NOMO-1 (cell line): ENCODE results near the gene HYPK.
A peak's percentile ranks its signal among the peaks of the same experiment; 100 is the strongest.
"Not testable (repeated sequence)": the region's sequence is repeated elsewhere in the genome, so short reads cannot be mapped to it uniquely, and the experiment has no call there.

Experiments
- DNase-seq, 2 experiments: peaks; one replicate each; lab custom pipeline; 2025; ENCODE audit not compliant: unreplicated experiment in 2 of 2; lab: John Stamatoyannopoulos, UW

HYPK gene

DNA sequence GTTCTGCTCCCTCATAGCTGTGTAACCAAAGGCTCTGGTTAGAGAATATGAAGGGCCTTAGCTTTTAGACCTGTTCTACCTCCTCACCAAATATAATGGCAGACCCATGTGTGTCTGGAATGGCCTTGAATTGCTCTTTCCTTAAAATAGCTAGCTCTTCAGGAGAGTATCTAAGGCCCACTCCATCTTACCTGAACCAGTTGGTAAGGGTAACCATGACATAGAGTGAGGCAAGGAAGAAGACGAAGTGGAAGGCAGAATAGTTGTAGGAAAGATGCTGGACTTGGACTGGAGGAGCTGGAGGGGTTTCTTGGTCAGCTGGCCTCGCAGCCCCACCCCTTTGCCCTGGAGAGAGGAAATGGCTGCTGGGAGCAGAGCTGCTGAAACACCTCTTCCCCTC lies 5.2 kb upstream of the HYPK start:
- no peak for DNase-seq

DNA sequence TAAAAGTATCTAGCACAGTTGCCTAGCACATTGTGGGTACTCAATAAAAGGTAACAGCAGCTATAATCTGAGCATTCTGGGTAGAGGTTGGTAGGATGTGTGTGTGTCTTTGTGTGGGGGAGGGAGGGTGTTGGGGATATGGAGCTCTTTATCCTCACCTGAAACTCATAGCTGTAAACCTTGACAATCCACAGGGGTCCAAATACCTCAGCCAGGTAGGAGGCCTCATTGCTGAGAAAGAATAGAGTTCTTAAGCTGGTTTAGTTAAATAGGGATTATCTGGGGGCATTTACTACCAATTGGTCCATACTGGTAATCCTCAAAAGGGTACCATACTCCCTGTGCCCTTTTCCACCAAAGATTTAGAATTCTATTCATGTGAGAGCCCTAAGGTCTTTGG lies 4.4 kb upstream of the HYPK start:
- no peak for DNase-seq

GRCh38 chr15:43796566-43796965 lies 3.8 kb upstream of the HYPK start:
- no peak for DNase-seq

GRCh38 chr15:43799209-43799944 lies 1.0 kb upstream of the HYPK start:
- no peak for DNase-seq

DNA sequence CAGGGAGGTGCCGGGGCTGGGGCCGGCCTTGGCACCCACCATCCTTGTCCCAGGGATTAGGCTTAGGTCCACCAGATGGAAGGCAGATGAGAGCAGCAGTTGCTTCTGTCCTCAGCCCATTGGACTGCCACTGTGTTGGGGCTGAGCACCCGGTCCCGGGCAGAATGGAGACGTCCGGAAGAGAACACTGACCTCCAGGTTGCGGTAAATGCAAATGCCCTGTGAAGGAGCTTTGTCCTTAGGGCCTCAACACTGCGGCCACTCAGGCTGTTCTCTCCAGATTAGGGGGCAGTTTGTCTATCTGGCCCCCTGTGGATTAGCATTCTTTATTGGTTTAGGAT lies 484 bp upstream of the HYPK start, which contains the start of gene SERINC4:
TSS of gene SERINC4 (minus strand) at position 276 of the 341 bp plus-strand sequence. CDS start at position 42, 234 bp downstream.
- DNase-seq = no peak

DNA sequence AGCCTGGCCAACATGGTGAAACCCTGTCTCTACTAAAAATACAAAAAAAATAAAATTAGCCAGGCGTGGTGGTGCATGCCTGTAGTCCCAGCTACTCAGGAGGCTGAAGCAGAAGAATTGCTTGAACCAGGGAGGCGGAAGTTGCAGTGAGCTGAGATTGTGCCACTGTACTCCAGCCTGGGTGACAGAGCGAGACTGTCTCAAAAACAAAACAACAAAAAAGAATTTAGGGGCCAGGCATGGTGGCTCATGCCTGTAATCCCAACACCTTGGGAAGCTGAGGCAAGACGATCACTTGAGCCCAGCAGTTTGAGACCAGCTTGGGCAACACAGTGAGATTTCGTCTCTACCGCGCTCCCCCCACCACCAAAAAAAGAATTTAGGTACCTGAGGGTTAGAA lies 2.3 kb downstream of the HYPK start:
- not testable (repeated sequence) for DNase-seq

GRCh38 chr15:43808435-43808950 lies 8.1 kb downstream of the HYPK start:
- DNase-seq = no peak

- DNase-seq = peak; percentile 24 to 82
Measured at GRCh38 chr15:43808960-43809678, 8.7 kb downstream of the HYPK start.

DNA sequence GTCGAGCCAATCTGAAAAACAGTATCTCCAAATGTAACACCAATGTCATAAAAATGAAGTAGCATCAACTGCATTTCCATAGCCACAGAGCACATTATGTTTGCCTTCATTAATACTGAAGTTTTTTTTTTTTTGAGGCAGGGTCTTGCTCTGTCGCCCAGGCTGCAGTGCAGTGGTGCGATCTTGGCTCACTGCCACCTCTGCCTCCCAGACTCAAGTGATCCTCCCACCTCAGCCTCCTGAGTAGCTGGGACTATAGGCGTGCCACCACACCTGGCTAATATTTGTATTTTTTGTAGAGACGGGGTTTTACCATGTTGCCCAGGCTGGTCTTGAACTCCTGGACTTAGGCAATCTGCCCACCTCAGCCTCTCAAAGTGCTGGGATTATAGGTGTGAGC lies 14.7 kb downstream of the HYPK start:
- DNase-seq = not testable (repeated sequence)

GRCh38 chr15:43821505-43821904 lies 21.1 kb downstream of the HYPK start:
- DNase-seq = no peak

- DNase-seq = peak; percentile 96 to 97
Measured at GRCh38 chr15:43824302-43825246, 24.2 kb downstream of the HYPK start, which contains the start of gene MFAP1. Gene MFAP1 (minus strand): TSS chr15:43824690. CDS start chr15:43824569, 121 bp downstream.

DNA sequence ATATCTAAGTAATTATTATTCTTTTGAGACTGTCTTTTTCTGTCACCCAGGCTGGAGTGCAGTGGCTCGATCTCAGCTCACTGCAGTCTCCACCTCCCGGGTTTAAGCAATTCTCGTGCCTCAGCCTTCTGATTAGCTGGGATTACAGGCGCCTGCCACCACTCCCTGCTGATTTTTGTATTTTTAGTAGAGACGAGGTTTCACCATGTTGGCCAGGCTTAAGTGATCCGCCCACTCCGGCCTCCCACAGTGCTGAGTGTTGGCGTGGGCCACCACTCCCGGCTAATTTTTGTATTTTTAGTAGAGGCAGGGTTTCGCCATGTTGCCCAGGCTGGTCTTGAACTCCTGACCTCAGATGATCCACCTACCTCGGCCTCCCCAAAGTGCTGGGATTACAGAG lies 24.9 kb downstream of the HYPK start:
- DNase-seq = not testable (repeated sequence)

GRCh38 chr15:43826029-43826507 lies 25.7 kb downstream of the HYPK start:
- DNase-seq = no peak

- DNase-seq = peak; percentile 72 to 92
Measured at GRCh38 chr15:43826508-43827341, 26.3 kb downstream of the HYPK start, which contains the start of gene WDR76. Gene WDR76 (plus strand): TSS chr15:43827002. CDS start chr15:43827033, 31 bp downstream.

DNA sequence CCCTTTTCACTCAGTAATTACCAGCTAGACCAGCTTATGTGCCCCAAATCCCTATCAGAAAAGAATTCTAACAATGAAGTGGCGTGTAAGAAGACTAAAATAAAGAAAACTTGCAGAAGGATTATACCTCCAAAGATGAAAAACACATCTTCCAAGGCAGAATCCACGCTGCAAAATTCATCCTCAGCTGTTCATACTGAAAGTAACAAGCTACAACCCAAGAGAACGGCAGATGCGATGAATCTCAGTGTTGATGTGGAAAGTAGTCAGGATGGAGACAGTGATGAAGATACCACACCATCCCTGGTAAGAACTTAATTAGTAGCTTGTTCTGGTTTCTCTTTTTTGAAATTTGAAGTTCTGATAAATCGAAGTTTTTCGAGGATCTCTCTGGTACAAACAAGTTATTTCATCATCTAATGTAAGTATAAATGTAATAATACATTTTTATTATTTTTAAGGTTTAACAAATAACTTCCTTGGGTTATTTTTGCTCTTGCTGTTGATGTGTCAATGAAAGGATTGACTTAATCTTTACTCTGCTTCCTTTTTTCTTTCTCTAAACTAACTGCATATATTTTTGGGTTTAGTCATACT lies 27.8 kb downstream of the HYPK start:
- peak in 1 of 2 experiments; percentile 11 for DNase-seq

GRCh38 chr15:43829951-43830540 lies 29.6 kb downstream of the HYPK start:
- not testable (repeated sequence) for DNase-seq

GRCh38 chr15:43830691-43831275 lies 30.4 kb downstream of the HYPK start:
- DNase-seq = not testable (repeated sequence)

DNA sequence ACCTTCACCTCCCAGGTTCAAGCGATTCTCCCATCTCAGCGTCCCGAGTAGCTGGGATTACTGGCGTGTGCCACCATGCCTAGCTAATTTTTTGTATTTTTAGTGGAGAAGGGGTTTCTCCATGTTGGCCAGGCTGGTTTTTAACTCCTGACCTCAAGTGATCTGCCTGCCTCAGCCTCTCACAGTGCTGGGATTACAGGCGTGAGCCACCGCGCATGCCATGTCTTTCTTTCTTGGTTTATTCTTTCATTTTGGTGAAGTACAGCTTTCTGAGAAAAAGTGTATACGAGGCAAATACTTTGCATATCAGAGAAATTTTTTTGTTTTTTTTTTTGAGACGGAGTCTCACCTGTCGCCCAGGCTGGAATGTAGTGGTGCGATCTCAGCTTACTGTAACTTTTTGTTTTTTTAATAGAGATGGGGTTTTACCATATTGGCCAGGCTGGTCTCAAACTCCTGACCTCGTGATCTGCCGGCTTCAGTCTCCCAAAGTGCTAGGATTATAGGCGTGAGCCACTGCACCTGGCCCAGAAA lies 31.2 kb downstream of the HYPK start:
- DNase-seq = not testable (repeated sequence)
